K562 (cell line): ENCODE measurements around the gene EML3. TPM values are rescaled to one million over a fixed set of nuclear protein-coding genes. Genes with fewer than 3 reads are reported as not detected.

Source experiments
- CREB1 ChIP-seq, 2 experiments: sonication (generic) in 1 of 2; formaldehyde crosslinking in 1 of 2; IDR thresholded peaks; 2 replicates each; pipeline versions ENCODE4 v1.6.1 to v1.8.0; 2012 to 2022; ENCODE audit warnings: inconsistent platforms in 1 of 2, mild to moderate bottlenecking in 1 of 2, missing genetic modification reagents in 1 of 2, moderate library complexity in 1 of 2
- GABPB2 ChIP-seq: fragments of 250-450 bp; sonication (Bioruptor Pico); conservative IDR thresholded peaks from 2 replicates; pipeline ENCODE4 v1.5.1; 2021; ENCODE audit warnings: mild to moderate bottlenecking
- MAZ ChIP-seq, 2 experiments: fragments of 450-650 bp in 1 of 2; sonication (generic) in 1 of 2; formaldehyde crosslinking; IDR thresholded peaks in 1 of 2; conservative IDR thresholded peaks in 1 of 2; 2 replicates each; pipeline versions ENCODE4 v1.4.0 to v1.5.0; 2020; ENCODE audit warnings: mild to moderate bottlenecking in 1 of 2, missing genetic modification reagents in 1 of 2
- PTBP1 ChIP-seq: fragments of 200-400 bp; formaldehyde crosslinking; IDR thresholded peaks from 2 replicates; pipeline ENCODE4 v1.6.1; 2017; ENCODE audit warnings: low read depth, low read length
- SMARCA5 ChIP-seq: fragments of 450-650 bp; IDR thresholded peaks from 2 replicates; pipeline ENCODE4 v1.6.1; 2016
- TAF9B ChIP-seq: fragments of 450-650 bp; IDR thresholded peaks from 2 replicates; pipeline ENCODE4 v1.6.1; 2018; ENCODE audit warnings: mild to moderate bottlenecking; ENCODE audit not compliant: partially characterized antibody
- ZBTB7A ChIP-seq: IDR thresholded peaks from 2 replicates; pipeline ENCODE4 v1.6.1; 2011; ENCODE audit warnings: low read depth, mild to moderate bottlenecking, low read length, moderate library complexity, borderline replicate concordance; ENCODE audit not compliant: control insufficient read depth
- ZNF263 ChIP-seq: sonication (generic); formaldehyde crosslinking; IDR thresholded peaks from 2 replicates; pipeline ENCODE4 v1.8.0; 2022; ENCODE audit warnings: mild to moderate bottlenecking, missing genetic modification reagents, borderline replicate concordance
- ZNF408 ChIP-seq: fragments of 250-450 bp; sonication (Bioruptor Pico); IDR thresholded peaks from 2 replicates; pipeline ENCODE4 v1.4.0; 2020; ENCODE audit warnings: low read depth, mild to moderate bottlenecking, moderate library complexity
- polyA plus RNA-seq, 8 experiments: library from polyadenylated mRNA; depleted of rRNA in 4 of 8; stranded (reverse) in 5 of 8; unstranded in 3 of 8; fragments of >200 nt; fragmentation: Nextera tagmentation in 2 of 8; fragmentation: Illumina TruSeq in 1 of 8; extraction: Ambion mirVana in 2 of 8; extraction: Trizol in 1 of 8; gene quantifications; 2 replicates each; pipeline versions ENCODE4 v1.2.1 to v1.2.3, GENCODE V29; 2011 to 2014; ENCODE audit warnings: inconsistent platforms in 1 of 8, missing spikeins in 1 of 8
- total RNA-seq, 7 experiments: library from RNA; depleted of rRNA in 6 of 7; stranded (reverse); fragments of >200 nt in 6 of 7; fragmentation: Illumina TruSeq in 2 of 7; extraction: Trizol in 2 of 7; gene quantifications; 2 replicates each; pipeline versions ENCODE4 v1.2.1 to v1.2.3, GENCODE V29; 2011 to 2021; ENCODE audit warnings: low replicate concordance in 1 of 7
- TF ChIP-seq, protein P1 (sequence below): sonication (generic); formaldehyde crosslinking; IDR thresholded peaks from 2 replicates; pipeline ENCODE4 v1.8.0; 2022; ENCODE audit warnings: mild to moderate bottlenecking, missing genetic modification reagents, borderline replicate concordance
- TF ChIP-seq, protein P2 (sequence below): fragments of 450-650 bp; formaldehyde crosslinking; IDR thresholded peaks from 2 replicates; pipeline ENCODE4 v1.4.0; 2022; ENCODE audit warnings: missing genetic modification characterization
- TF ChIP-seq, protein P3 (sequence below), 2 experiments: fragments of 450-650 bp in 1 of 2; sonication (generic) in 1 of 2; formaldehyde crosslinking; conservative IDR thresholded peaks; 2 replicates each; pipeline versions ENCODE4 v1.4.0 to v1.8.1; 2020 to 2022; ENCODE audit warnings: mild to moderate bottlenecking in 1 of 2, missing genetic modification reagents in 1 of 2
- TF ChIP-seq, protein P4 (sequence below): fragments of 450-650 bp; formaldehyde crosslinking; IDR thresholded peaks from 2 replicates; pipeline ENCODE4 v1.4.0; 2020; ENCODE audit warnings: mild to moderate bottlenecking
- TF ChIP-seq, protein P5 (sequence below), 2 experiments: IDR thresholded peaks; 2 replicates each; pipeline ENCODE4 v1.6.1; 2012; ENCODE audit warnings: improper control_type of control experiment in 2 of 2, low read depth in 2 of 2, low read length in 2 of 2, borderline replicate concordance in 1 of 2
- TF ChIP-seq, protein P6 (sequence below): fragments of 450-650 bp; IDR thresholded peaks from 2 replicates; pipeline ENCODE4 v1.6.1; 2016; ENCODE audit warnings: low read depth, mild to moderate bottlenecking, moderate library complexity
- TF ChIP-seq, protein P7 (sequence below): sonication (generic); formaldehyde crosslinking; IDR thresholded peaks from 2 replicates; pipeline ENCODE4 v1.8.0; 2022; ENCODE audit warnings: mild to moderate bottlenecking, missing genetic modification reagents

Gene EML3
- total and polyA plus RNA-seq, 9 of the 15 experiments (the other 6 are each of a cell fraction or from before 2014, with no cell fraction given): 0.32 to 90.5 (median 26.4) TPM

DNA sequence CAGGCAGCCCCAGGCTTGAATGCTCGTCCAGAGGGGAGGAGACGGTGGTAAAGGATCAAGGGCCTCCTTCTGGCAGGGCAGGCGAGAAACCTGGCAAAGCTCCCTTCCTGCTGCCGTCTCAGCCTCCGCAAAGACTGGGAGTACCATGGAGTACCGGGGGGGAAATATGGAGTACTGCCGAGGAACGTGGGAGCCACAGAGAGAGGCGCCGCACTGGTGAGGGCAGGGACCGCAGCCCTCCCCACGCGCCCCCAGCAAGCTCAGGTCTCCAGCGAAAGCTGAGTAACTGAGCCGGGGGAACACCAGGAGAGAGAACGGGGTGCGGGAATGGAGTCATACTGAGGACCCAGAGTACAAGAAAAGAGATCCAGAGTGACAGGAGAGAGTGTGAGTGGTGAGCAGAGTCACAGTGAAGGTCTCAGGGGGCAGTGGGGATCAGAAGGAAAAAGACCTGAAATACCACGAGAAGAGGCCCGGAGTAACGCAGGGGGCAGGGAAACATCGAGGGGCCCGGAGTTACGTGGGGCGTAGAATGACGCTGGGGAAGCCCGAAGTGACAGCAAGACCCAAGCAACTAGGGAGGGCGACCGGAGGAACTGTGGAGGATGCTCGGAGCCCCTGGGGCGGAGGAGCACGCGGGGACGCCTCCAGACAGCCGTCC lies 740 bp downstream of the EML3 start (continued):
- TF ChIP-seq CREB1 (IDR thresholded peaks at IDR 0.05) (no peak), CREB1 (CRISPR knock-in tag; IDR thresholded peaks at IDR 0.05) (peak; percentile 30; the same call in 1 of the 2 replicates), GABPB2 (no peak), MAZ (CRISPR knock-in tag; conservative IDR thresholded peaks at IDR 0.05 in 1 of 2, IDR thresholded peaks at IDR 0.05 in 1 of 2) (peak in 1 of 2 experiments; percentile 65; a peak in 2 of 4 replicates), ZNF408 (CRISPR knock-in tag) (no peak), TAF9B (no peak), ZBTB7A (peak; percentile 60; the same call in 1 of the 2 replicates), ZNF263 (CRISPR knock-in tag) (peak; percentile 67; the same call in 1 of the 2 replicates), SMARCA5 (peak; percentile 83; the same call in 1 of the 2 replicates), PTBP1 (0 out of 2 replicates have a peak, but pooled peaks have one; percentile 51)
- TF ChIP-seq, protein P1, sequence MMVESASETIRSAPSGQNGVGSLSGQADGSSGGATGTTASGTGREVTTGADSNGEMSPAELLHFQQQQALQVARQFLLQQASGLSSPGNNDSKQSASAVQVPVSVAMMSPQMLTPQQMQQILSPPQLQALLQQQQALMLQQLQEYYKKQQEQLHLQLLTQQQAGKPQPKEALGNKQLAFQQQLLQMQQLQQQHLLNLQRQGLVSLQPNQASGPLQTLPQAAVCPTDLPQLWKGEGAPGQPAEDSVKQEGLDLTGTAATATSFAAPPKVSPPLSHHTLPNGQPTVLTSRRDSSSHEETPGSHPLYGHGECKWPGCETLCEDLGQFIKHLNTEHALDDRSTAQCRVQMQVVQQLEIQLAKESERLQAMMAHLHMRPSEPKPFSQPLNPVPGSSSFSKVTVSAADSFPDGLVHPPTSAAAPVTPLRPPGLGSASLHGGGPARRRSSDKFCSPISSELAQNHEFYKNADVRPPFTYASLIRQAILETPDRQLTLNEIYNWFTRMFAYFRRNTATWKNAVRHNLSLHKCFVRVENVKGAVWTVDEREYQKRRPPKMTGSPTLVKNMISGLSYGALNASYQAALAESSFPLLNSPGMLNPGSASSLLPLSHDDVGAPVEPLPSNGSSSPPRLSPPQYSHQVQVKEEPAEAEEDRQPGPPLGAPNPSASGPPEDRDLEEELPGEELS (CRISPR knock-in tag): no peak
- TF ChIP-seq, protein P2, sequence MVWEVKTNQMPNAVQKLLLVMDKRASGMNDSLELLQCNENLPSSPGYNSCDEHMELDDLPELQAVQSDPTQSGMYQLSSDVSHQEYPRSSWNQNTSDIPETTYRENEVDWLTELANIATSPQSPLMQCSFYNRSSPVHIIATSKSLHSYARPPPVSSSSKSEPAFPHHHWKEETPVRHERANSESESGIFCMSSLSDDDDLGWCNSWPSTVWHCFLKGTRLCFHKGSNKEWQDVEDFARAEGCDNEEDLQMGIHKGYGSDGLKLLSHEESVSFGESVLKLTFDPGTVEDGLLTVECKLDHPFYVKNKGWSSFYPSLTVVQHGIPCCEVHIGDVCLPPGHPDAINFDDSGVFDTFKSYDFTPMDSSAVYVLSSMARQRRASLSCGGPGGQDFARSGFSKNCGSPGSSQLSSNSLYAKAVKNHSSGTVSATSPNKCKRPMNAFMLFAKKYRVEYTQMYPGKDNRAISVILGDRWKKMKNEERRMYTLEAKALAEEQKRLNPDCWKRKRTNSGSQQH (CRISPR knock-in tag): peak; percentile 30; the same call in 1 of the 2 replicates
- TF ChIP-seq, protein P3, sequence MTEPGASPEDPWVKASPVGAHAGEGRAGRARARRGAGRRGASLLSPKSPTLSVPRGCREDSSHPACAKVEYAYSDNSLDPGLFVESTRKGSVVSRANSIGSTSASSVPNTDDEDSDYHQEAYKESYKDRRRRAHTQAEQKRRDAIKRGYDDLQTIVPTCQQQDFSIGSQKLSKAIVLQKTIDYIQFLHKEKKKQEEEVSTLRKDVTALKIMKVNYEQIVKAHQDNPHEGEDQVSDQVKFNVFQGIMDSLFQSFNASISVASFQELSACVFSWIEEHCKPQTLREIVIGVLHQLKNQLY (CRISPR knock-in tag; conservative IDR thresholded peaks at IDR 0.05): no peak
- TF ChIP-seq, protein P4, sequence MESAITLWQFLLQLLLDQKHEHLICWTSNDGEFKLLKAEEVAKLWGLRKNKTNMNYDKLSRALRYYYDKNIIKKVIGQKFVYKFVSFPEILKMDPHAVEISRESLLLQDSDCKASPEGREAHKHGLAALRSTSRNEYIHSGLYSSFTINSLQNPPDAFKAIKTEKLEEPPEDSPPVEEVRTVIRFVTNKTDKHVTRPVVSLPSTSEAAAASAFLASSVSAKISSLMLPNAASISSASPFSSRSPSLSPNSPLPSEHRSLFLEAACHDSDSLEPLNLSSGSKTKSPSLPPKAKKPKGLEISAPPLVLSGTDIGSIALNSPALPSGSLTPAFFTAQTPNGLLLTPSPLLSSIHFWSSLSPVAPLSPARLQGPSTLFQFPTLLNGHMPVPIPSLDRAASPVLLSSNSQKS: no peak
- TF ChIP-seq, protein P5, sequence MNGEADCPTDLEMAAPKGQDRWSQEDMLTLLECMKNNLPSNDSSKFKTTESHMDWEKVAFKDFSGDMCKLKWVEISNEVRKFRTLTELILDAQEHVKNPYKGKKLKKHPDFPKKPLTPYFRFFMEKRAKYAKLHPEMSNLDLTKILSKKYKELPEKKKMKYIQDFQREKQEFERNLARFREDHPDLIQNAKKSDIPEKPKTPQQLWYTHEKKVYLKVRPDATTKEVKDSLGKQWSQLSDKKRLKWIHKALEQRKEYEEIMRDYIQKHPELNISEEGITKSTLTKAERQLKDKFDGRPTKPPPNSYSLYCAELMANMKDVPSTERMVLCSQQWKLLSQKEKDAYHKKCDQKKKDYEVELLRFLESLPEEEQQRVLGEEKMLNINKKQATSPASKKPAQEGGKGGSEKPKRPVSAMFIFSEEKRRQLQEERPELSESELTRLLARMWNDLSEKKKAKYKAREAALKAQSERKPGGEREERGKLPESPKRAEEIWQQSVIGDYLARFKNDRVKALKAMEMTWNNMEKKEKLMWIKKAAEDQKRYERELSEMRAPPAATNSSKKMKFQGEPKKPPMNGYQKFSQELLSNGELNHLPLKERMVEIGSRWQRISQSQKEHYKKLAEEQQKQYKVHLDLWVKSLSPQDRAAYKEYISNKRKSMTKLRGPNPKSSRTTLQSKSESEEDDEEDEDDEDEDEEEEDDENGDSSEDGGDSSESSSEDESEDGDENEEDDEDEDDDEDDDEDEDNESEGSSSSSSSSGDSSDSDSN (IDR thresholded peaks at IDR 0.05; ENCODE audit: borderline replicate concordance in 1 of 2, low read depth in 2 of 2, low read length in 2 of 2): 0 out of 4 replicates have a peak, but pooled peaks of 1 of the 2 experiments have one; percentile 33
- TF ChIP-seq, protein P6, sequence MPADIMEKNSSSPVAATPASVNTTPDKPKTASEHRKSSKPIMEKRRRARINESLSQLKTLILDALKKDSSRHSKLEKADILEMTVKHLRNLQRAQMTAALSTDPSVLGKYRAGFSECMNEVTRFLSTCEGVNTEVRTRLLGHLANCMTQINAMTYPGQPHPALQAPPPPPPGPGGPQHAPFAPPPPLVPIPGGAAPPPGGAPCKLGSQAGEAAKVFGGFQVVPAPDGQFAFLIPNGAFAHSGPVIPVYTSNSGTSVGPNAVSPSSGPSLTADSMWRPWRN: no peak
- TF ChIP-seq, protein P7, sequence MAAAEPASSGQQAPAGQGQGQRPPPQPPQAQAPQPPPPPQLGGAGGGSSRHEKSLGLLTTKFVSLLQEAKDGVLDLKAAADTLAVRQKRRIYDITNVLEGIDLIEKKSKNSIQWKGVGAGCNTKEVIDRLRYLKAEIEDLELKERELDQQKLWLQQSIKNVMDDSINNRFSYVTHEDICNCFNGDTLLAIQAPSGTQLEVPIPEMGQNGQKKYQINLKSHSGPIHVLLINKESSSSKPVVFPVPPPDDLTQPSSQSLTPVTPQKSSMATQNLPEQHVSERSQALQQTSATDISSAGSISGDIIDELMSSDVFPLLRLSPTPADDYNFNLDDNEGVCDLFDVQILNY (CRISPR knock-in tag): no peak
